ENCODE data around the gene NEGR1.

GRCh38 chr1:71899881-71900280 lies 382.5 kb downstream of the NEGR1 start:
- TF ChIP-seq CTCF (IDR thresholded peaks at IDR 0.05) = no peak
- no peak for TF ChIP-seq POLR2A (IDR thresholded peaks at IDR 0.05)
